ENCODE data around the gene CD109. TPM values are rescaled to one million over a fixed set of nuclear protein-coding genes. Genes with fewer than 3 reads are reported as not detected.

The CD109 gene
- total RNA-seq, 1 donor from 2014 or later = 25.0 TPM

DNA sequence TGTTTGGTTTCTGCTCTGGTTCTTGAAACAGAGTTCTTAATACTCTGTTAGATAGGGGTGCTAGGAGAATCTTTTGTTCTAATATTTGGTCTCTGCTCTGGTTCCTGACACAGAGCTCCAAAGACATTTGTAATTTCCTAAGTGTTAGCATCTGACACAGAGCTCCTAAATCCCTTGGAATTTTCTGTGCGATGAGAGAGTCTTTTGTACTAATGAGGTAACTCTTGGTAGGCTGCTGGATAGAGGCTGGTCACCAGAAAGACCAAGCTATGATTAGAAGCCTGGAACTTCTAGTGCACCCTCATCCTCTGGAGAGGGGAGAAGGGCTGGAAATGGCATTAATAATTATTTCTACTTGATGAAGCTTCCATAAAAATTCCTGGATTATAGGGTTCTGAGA lies 7.7 kb upstream of the CD109 start:
- ATAC-seq (no peak), DNase-seq (no peak)
- H3K27me3 ChIP-seq (ENCODE audit: low read depth) = no peaks in the 10 kb centered on the region
- H3K4me3 ChIP-seq = no peak overlapping the region
- no peaks in the 10 kb centered on the region for H3K36me3 ChIP-seq
- no peak overlapping the region for H3K27ac ChIP-seq
- TF ChIP-seq, protein P1, sequence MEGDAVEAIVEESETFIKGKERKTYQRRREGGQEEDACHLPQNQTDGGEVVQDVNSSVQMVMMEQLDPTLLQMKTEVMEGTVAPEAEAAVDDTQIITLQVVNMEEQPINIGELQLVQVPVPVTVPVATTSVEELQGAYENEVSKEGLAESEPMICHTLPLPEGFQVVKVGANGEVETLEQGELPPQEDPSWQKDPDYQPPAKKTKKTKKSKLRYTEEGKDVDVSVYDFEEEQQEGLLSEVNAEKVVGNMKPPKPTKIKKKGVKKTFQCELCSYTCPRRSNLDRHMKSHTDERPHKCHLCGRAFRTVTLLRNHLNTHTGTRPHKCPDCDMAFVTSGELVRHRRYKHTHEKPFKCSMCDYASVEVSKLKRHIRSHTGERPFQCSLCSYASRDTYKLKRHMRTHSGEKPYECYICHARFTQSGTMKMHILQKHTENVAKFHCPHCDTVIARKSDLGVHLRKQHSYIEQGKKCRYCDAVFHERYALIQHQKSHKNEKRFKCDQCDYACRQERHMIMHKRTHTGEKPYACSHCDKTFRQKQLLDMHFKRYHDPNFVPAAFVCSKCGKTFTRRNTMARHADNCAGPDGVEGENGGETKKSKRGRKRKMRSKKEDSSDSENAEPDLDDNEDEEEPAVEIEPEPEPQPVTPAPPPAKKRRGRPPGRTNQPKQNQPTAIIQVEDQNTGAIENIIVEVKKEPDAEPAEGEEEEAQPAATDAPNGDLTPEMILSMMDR (IDR thresholded peaks at IDR 0.05) = no peak
- intact Hi-C loops (cut with DNase I) = no loop called here
- H3K4me1 ChIP-seq = no peaks in the 10 kb centered on the region
- no peaks in the 10 kb centered on the region for H3K9me3 ChIP-seq

DNA sequence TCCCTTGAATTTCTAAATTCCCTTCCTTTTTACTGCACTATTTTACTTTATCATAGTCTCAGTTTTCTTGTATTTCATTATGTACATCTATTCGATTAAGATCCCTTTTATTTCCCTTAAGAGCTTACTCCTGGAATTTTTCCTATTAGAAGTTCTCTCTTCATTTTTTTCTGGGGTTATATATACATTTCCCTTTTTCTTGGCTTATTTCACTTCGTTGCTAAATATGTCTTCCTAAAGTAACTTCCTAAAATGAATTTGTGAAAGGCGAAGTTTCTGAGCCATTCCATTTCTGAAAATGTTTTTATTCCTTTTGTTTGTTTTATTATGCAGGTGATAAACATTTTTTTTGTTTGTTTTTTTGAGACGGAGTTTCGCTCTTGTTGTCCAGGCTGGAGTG lies 5.9 kb upstream of the CD109 start:
- DNase-seq (no peak), ATAC-seq (no peak)
- H3K9me3 ChIP-seq = no peaks in the 10 kb centered on the region
- H3K36me3 ChIP-seq = no peaks in the 10 kb centered on the region
- TF ChIP-seq, protein P1 (IDR thresholded peaks at IDR 0.05) = no peak
- H3K27ac ChIP-seq = no peak overlapping the region
- intact Hi-C loops (cut with DNase I) = no loop called here
- peaks cover 2% of the 10 kb centered on the region for H3K4me1 ChIP-seq
- H3K4me3 ChIP-seq = no peak overlapping the region
- H3K27me3 ChIP-seq (ENCODE audit: low read depth) = no peaks in the 10 kb centered on the region

DNA sequence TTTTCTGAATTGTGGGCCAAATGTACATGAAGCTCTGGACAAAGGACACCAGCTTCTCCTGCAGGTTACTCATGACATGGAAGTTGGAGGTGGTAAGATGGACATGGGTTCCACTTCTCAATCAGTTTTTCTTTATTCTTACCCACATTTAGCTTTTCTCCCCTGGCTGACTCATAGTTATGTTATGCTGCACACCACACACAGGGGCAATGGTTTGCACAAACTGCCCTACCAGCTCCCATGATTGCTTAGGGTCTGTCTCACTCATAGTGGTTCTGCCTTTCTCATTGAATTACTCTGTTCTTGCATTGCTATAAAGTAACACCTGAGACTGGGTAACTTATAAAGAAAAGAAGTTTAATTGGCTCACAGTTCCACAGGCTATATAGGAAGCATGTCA lies 4.5 kb upstream of the CD109 start:
- intact Hi-C loops (cut with DNase I) = no loop called here
- DNase-seq (no peak), ATAC-seq (no peak)
- no peaks in the 10 kb centered on the region for H3K27me3 ChIP-seq (ENCODE audit: low read depth)
- peaks cover 16% of the 10 kb centered on the region for H3K4me1 ChIP-seq
- no peak overlapping the region for H3K27ac ChIP-seq
- H3K36me3 ChIP-seq = no peaks in the 10 kb centered on the region
- H3K4me3 ChIP-seq = no peak overlapping the region
- TF ChIP-seq, protein P1 (IDR thresholded peaks at IDR 0.05) = no peak
- no peaks in the 10 kb centered on the region for H3K9me3 ChIP-seq

DNA sequence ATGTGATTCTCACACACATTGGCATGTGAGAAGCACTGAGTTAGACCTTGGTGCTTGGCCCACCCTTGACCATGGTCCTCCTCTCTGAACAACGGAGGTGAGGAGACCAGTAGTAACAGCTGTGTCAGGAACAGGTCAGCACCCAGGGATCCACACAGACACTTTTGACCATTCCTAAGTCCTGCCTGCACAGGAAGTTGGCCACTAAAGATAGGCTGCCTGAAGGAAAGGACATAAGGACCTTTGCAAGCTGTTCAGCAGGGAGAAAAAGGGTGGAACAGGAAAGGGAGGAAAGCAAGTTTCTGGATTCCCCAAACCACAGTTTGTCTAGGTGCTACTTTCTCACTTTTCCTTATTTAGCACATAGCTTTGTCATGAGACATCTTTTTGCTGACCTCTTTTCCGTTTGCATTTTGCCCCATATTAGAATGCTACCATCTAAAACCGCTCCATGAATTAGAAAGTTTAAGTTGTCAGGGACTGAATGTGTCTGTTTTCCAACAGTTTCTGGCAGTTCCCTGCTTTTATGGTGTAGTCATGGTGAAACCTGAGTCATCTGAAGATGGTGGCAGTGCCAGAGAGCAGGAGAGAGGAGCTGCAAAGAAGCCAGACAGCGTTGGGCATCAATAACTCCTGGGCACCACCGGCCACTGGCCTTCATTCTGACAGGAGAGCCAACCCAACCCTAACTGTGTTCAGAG lies 1.1 kb upstream of the CD109 start:
- Histone ChIP-seq H3K36me3 (no peaks in the 10 kb centered on the region), H3K27ac (peak overlapping the region; percentile 78), H3K9me3 (no peaks in the 10 kb centered on the region), H3K27me3 (ENCODE audit: low read depth) (no peaks in the 10 kb centered on the region), H3K4me1 (peaks cover 30% of the 10 kb centered on the region), H3K4me3 (peak overlapping the region; percentile 68)
- ATAC-seq (no peak), DNase-seq (no peak)
- intact Hi-C loops (cut with DNase I) = no loop called here
- TF ChIP-seq, protein P1 (IDR thresholded peaks at IDR 0.05) = no peak

DNA sequence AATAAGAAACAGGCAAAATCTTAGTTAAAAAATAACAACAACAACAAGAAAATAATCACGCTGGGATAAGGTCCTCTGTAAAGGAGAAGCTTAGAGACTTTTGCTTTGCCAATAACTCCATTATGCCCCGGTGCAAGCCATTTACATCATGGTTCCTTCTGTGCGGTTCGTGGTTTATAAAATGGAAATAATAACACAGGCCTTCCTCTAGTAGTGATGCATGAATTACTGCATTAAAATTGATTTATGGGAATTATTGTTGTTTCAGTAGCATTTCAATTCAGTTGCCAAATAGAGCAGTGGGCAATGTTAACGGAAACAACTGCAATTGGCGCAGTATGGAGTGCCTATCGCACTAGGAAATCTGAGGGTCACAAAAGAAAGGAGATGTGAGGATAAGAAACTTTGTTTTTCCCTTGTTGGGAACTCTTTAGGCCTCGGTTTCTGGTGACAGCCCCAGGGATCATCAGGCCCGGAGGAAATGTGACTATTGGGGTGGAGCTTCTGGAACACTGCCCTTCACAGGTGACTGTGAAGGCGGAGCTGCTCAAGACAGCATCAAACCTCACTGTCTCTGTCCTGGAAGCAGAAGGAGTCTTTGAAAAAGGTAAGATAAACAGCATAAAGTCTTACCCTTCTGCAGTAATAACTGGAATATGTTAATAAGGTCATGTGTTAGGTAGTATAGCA lies 1.1 kb downstream of the CD109 start:
- TF ChIP-seq, protein P1 (IDR thresholded peaks at IDR 0.05) = no peak
- intact Hi-C loops (cut with DNase I) = no loop called here
- Histone ChIP-seq H3K4me1 (peaks cover 30% of the 10 kb centered on the region), H3K36me3 (no peaks in the 10 kb centered on the region), H3K27me3 (ENCODE audit: low read depth) (no peaks in the 10 kb centered on the region), H3K27ac (no peak overlapping the region), H3K4me3 (peak overlapping the region; percentile 68), H3K9me3 (no peaks in the 10 kb centered on the region)
- no peak for DNase-seq
- no peak for ATAC-seq
